BE2C (cell line): Measurements from ENCODE around the gene DOC2B.

Experiments used
- DNase-seq: peaks from one replicate; pipeline ENCODE4 v3.0.0-alpha.2; 2020
- H3K27me3 ChIP-seq: fragments of 250-450 bp; sonication (Bioruptor Pico); 2 replicates; pipeline ENCODE4 v1.5.1; 2020; ENCODE audit warnings: mild to moderate bottlenecking
- H3K36me3 ChIP-seq: fragments of 250-450 bp; sonication (Bioruptor Pico); 2 replicates; pipeline ENCODE4 v1.5.1; 2020; ENCODE audit warnings: mild to moderate bottlenecking
- H3K4me1 ChIP-seq: fragments of 250-450 bp; sonication (Bioruptor Pico); 2 replicates; pipeline ENCODE4 v1.5.1; 2020
- H3K4me3 ChIP-seq: 2 replicates; pipeline ENCODE4 v1.5.1; 2011; ENCODE audit warnings: low read depth, low read length
- H3K9me3 ChIP-seq: fragments of 250-450 bp; sonication (Bioruptor Pico); 2 replicates; pipeline ENCODE4 v1.5.1; 2020
- TF ChIP-seq, protein P1 (sequence below): IDR thresholded peaks from 2 replicates; pipeline ENCODE4 v1.5.1; 2012; ENCODE audit warnings: mild to moderate bottlenecking, low read depth, low read length

DOC2B gene

DNA sequence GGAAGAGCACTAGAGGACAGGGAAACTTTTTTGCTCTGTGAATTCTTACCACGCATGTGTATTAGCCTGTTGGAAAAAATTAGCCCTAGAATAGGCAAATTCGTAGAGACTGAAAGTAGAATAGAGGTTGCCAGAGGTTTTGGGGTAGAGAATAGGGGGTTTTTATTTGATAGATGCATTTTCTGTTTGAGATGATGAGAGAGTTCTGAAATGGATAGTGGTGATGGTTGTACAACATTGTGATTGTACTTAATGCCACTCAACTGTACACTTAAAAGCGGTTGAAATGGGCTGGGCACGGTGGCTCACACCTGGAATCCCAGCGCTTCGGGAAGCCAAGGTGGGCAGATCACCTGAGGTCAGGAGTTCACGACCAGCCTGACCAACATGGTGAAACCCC is 8.0 kb upstream of the DOC2B start:
- no peak for DNase-seq
- H3K4me1 ChIP-seq, result no peaks in the 10 kb centered on the region
- H3K9me3 ChIP-seq, result no peaks in the 10 kb centered on the region
- no peak overlapping the region for H3K4me3 ChIP-seq
- TF ChIP-seq, protein P1, sequence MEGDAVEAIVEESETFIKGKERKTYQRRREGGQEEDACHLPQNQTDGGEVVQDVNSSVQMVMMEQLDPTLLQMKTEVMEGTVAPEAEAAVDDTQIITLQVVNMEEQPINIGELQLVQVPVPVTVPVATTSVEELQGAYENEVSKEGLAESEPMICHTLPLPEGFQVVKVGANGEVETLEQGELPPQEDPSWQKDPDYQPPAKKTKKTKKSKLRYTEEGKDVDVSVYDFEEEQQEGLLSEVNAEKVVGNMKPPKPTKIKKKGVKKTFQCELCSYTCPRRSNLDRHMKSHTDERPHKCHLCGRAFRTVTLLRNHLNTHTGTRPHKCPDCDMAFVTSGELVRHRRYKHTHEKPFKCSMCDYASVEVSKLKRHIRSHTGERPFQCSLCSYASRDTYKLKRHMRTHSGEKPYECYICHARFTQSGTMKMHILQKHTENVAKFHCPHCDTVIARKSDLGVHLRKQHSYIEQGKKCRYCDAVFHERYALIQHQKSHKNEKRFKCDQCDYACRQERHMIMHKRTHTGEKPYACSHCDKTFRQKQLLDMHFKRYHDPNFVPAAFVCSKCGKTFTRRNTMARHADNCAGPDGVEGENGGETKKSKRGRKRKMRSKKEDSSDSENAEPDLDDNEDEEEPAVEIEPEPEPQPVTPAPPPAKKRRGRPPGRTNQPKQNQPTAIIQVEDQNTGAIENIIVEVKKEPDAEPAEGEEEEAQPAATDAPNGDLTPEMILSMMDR, result no peak
- H3K36me3 ChIP-seq, result no peaks in the 10 kb centered on the region
- no peaks in the 10 kb centered on the region for H3K27me3 ChIP-seq

DNA sequence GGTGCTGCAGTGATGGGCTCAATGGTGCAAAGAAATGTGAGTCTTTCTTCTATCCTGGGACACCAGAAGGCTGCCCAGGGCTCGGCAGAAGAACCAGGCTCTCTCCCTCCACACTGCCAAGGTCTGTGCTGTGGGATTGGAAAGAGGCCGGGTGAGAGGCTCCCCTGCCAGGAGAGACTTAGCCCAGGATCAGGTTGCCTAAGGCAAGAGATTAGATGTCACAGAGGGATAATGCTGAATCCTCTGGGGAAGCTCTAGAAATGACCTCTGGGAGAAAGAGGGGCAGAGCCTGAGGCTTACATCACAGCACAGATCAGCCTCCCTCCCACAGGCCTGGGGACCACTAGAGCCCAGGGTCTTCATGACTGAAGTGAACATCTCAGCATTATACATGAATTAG is 5.7 kb upstream of the DOC2B start:
- no peaks in the 10 kb centered on the region for H3K9me3 ChIP-seq
- DNase-seq, result no peak
- TF ChIP-seq, protein P1, result no peak
- no peaks in the 10 kb centered on the region for H3K4me1 ChIP-seq
- H3K4me3 ChIP-seq, result no peak overlapping the region
- no peaks in the 10 kb centered on the region for H3K36me3 ChIP-seq
- peaks cover 5% of the 10 kb centered on the region for H3K27me3 ChIP-seq

DNA sequence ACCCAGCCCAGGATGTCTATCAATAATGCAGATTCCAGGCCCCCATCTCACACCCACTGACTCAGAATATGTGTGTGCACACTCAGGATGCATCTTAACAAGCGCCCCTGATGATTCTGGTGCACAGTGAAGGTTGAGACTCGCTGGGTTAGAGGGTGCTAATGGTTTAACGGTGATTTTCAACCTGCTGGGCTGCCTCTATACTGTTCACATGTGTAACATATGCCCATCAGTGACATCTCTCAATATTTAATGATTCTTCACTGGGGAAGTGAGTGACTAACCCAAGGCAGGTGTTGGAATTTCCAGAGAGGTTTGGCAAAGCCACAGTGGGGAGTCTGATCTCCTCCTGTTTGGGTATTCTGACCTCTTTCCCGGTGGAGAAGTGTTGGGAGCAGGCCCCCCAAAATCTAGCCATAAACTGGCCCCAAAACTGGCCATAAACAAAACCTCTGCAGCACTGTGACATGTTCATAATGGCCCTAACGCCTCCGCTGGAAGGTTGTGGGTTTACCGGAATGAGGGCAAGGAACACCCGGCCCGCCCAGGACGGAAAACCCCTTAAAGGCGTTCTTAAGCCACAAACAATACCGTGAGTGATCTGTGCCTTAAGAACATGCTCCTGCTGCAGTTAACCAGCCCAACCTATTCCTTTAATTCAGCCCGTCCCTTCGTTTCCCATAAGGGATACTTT is 4.1 kb upstream of the DOC2B start:
- Histone ChIP-seq H3K27me3 (peaks cover 18% of the 10 kb centered on the region), H3K36me3 (no peaks in the 10 kb centered on the region), H3K9me3 (no peaks in the 10 kb centered on the region), H3K4me1 (no peaks in the 10 kb centered on the region), H3K4me3 (no peak overlapping the region)
- no peak for DNase-seq
- TF ChIP-seq, protein P1, result no peak

DNA sequence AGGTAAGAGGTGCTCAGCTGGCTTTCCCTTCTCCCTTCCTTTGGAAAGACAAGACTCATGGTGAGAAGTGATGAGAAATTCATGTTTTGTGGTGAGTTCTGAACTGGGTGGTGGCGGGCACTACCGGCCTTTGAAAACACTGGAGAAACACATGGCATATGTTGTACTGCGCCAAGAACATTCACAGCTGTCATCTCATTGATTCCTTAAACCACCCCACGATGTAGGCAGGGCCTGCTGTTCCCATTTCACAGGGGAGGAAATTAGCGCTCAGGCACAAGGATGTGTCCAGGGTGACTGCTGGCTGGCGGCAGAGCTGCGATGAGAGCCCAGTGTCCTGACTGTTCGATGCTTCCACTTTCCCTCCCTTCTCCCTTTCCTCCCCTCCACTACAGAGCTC is 1.6 kb upstream of the DOC2B start:
- TF ChIP-seq, protein P1, result no peak
- peaks cover 30% of the 10 kb centered on the region for H3K27me3 ChIP-seq
- DNase-seq, result no peak
- no peaks in the 10 kb centered on the region for H3K36me3 ChIP-seq
- no peaks in the 10 kb centered on the region for H3K4me1 ChIP-seq
- H3K4me3 ChIP-seq, result no peak overlapping the region
- H3K9me3 ChIP-seq, result no peaks in the 10 kb centered on the region

DNA sequence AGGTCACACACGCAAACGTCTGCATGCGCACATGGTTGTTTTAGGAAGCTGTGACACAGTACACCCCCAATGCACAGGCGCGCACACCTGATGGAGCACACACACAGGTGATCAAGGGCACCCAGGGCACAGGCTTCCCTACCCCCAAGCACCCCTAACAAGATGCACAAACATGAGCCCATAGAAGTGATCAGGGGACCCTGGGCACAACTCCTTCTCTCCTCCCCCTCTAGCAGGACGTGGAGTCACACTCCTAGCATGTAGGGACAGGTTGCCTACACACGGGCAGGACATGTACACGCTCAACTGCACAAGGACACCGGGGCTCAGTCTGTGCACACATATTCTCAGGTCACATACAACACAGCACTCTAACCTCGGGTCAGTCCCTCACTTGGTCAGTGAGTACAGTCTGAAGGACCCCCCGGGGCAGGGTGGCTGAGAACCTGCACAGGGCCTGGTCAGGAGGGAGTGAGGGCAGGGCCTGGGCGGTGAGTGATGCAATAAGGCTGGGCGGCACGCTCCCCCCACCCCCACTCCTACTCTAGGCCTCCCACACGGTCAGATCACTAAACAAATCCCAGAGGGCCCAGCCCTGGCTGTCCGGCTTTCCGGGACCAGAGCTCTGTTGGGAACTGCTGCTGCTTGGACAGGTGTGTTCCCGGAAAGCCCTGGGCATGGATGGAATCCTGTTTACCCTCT is 751 bp upstream of the DOC2B start:
- TF ChIP-seq, protein P1, result no peak
- H3K27me3 ChIP-seq, result peaks cover 30% of the 10 kb centered on the region
- no peaks in the 10 kb centered on the region for H3K9me3 ChIP-seq
- DNase-seq, result no peak
- no peaks in the 10 kb centered on the region for H3K4me1 ChIP-seq
- H3K36me3 ChIP-seq, result no peaks in the 10 kb centered on the region
- peak overlapping the region; percentile 19; the same call in 1 of the 2 replicates for H3K4me3 ChIP-seq
